ENCODE data around the gene CHGA.

Gene CHGA

GRCh38 chr14:92928258-92928629 lies 5.3 kb downstream of the CHGA start:
- Histone ChIP-seq H3K27me3 (ENCODE audit: insufficient read depth, low read length, poor library complexity, severe bottlenecking) (no peaks in the 10 kb centered on the region), H3K4me3 (ENCODE audit: low read length, poor library complexity, severe bottlenecking) (no peak overlapping the region), H3K36me3 (ENCODE audit: insufficient read depth, low read length) (no peaks in the 10 kb centered on the region), H3K9me2 (replicated peaks; ENCODE audit: low read depth, low read length) (no peaks in the 10 kb centered on the region), H3K9ac (ENCODE audit: low read depth, low read length, poor library complexity, severe bottlenecking) (no peak overlapping the region), H2AFZ (ENCODE audit: low read length) (no peak overlapping the region), H4K20me1 (ENCODE audit: insufficient read depth, low read length, poor library complexity, severe bottlenecking) (no peaks in the 10 kb centered on the region), H3K4me2 (ENCODE audit: low read depth, low read length, poor library complexity, severe bottlenecking) (no peak overlapping the region), H3F3A (ENCODE audit: low read depth) (no peaks in the 10 kb centered on the region), H3K9me3 (ENCODE audit: insufficient read depth, low read depth, low read length) (no peaks in the 10 kb centered on the region), H3K79me2 (ENCODE audit: insufficient read depth, low read length) (no peaks in the 10 kb centered on the region), H3K4me1 (ENCODE audit: insufficient read depth, low read length, poor library complexity, severe bottlenecking) (no peaks in the 10 kb centered on the region)
- TF ChIP-seq EZH2phosphoT487 (IDR thresholded peaks at IDR 0.05; ENCODE audit: borderline replicate concordance) (no peak), CTCF (conservative IDR thresholded peaks at IDR 0.05; ENCODE audit: low read length) (no peak)

- Histone ChIP-seq H3K27me3 (ENCODE audit: insufficient read depth, low read length, poor library complexity, severe bottlenecking) (no peaks in the 10 kb centered on the region), H3K4me3 (ENCODE audit: low read length, poor library complexity, severe bottlenecking) (no peak overlapping the region), H3K4me2 (ENCODE audit: low read depth, low read length, poor library complexity, severe bottlenecking) (no peak overlapping the region), H3F3A (ENCODE audit: low read depth) (no peaks in the 10 kb centered on the region), H3K79me2 (ENCODE audit: insufficient read depth, low read length) (no peaks in the 10 kb centered on the region), H3K9me3 (ENCODE audit: insufficient read depth, low read depth, low read length) (no peaks in the 10 kb centered on the region), H2AFZ (ENCODE audit: low read length) (no peak overlapping the region), H3K4me1 (ENCODE audit: insufficient read depth, low read length, poor library complexity, severe bottlenecking) (no peaks in the 10 kb centered on the region), H3K9me2 (replicated peaks; ENCODE audit: low read depth, low read length) (no peaks in the 10 kb centered on the region), H3K9ac (ENCODE audit: low read depth, low read length, poor library complexity, severe bottlenecking) (no peak overlapping the region), H4K20me1 (ENCODE audit: insufficient read depth, low read length, poor library complexity, severe bottlenecking) (no peaks in the 10 kb centered on the region), H3K36me3 (ENCODE audit: insufficient read depth, low read length) (no peaks in the 10 kb centered on the region)
- no peak for TF ChIP-seq CTCF (conservative IDR thresholded peaks at IDR 0.05; ENCODE audit: low read length)
- TF ChIP-seq EZH2phosphoT487 (IDR thresholded peaks at IDR 0.05; ENCODE audit: borderline replicate concordance) = no peak
Measured at GRCh38 chr14:92928961-92929688, 6.2 kb downstream of the CHGA start.

- H3K79me2 ChIP-seq (ENCODE audit: insufficient read depth, low read length) = no peaks in the 10 kb centered on the region
- no peaks in the 10 kb centered on the region for H3K4me1 ChIP-seq (ENCODE audit: insufficient read depth, low read length, poor library complexity, severe bottlenecking)
- H3K4me3 ChIP-seq (ENCODE audit: low read length, poor library complexity, severe bottlenecking) = no peak overlapping the region
- TF ChIP-seq CTCF (conservative IDR thresholded peaks at IDR 0.05; ENCODE audit: low read length) (no peak), EZH2phosphoT487 (IDR thresholded peaks at IDR 0.05; ENCODE audit: borderline replicate concordance) (no peak)
- no peaks in the 10 kb centered on the region for H4K20me1 ChIP-seq (ENCODE audit: insufficient read depth, low read length, poor library complexity, severe bottlenecking)
- no peaks in the 10 kb centered on the region for H3K36me3 ChIP-seq (ENCODE audit: insufficient read depth, low read length)
- no peak overlapping the region for H2AFZ ChIP-seq (ENCODE audit: low read length)
- H3F3A ChIP-seq (ENCODE audit: low read depth) = no peaks in the 10 kb centered on the region
- H3K9ac ChIP-seq (ENCODE audit: low read depth, low read length, poor library complexity, severe bottlenecking) = no peak overlapping the region
- no peaks in the 10 kb centered on the region for H3K27me3 ChIP-seq (ENCODE audit: insufficient read depth, low read length, poor library complexity, severe bottlenecking)
- H3K4me2 ChIP-seq (ENCODE audit: low read depth, low read length, poor library complexity, severe bottlenecking) = no peak overlapping the region
- no peaks in the 10 kb centered on the region for H3K9me2 ChIP-seq (replicated peaks; ENCODE audit: low read depth, low read length)
- H3K9me3 ChIP-seq (ENCODE audit: insufficient read depth, low read depth, low read length) = no peaks in the 10 kb centered on the region
Measured at GRCh38 chr14:92929689-92930608, 7.0 kb downstream of the CHGA start.
